Measurements from ENCODE around the gene ITPR3. TPM values are rescaled to one million over a fixed set of nuclear protein-coding genes. Genes with fewer than 3 reads are reported as not detected.

The ITPR3 gene
- total RNA-seq, 2 donors from 2014 or later: 21.8 to 99.1 TPM

DNA sequence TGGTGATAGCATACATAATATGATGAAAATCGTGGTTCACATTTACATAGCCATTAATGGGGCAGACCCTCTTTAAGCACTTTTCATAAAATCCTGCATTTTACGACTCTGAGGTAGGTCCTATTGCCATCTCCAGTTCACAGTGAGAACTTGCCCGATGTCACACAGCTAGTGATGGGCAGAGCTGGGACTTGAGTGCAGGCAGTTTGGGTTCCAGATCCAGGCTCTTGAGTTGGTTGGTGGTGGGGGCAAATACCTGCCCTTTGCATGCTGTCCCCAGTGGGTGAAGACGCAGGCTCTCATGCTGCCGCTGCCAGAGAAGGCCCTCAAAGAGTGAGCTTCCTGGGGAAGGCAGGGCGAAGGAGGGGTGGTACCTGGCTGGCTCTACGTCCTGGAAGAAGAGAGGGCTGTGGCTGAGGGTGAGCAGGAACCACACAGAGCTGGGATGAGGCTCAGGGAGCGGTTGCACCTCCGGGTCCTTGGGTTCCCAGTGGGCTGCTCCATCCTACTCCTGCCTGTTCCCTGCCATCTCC lies 34.9 kb upstream of the ITPR3 start:
- no peaks in the 10 kb centered on the region for H3K9me3 ChIP-seq
- no peak overlapping the region for H3K4me3 ChIP-seq
- H3K27me3 ChIP-seq (replicated peaks; ENCODE audit: insufficient read depth): no peaks in the 10 kb centered on the region
- no peak overlapping the region for H3K27ac ChIP-seq
- no peak for DNase-seq (ENCODE audit: low spot score)
- WGBS: 70% methylated on average over 9 of the region's 9 CpGs
- no peaks in the 10 kb centered on the region for H3K36me3 ChIP-seq
- no peaks in the 10 kb centered on the region for H3K4me1 ChIP-seq (replicated peaks)
- intact Hi-C loops (cut with DNase I): loop anchor here (5.0 kb wide), 2 partner anchors 86 to 111 kb away; no protein-coding TSS in a partner anchor
- no peak for TF ChIP-seq POLR2AphosphoS5 (IDR thresholded peaks at IDR 0.05)
- TF ChIP-seq POLR2A (IDR thresholded peaks at IDR 0.05): no peak
- TF ChIP-seq, protein P1, sequence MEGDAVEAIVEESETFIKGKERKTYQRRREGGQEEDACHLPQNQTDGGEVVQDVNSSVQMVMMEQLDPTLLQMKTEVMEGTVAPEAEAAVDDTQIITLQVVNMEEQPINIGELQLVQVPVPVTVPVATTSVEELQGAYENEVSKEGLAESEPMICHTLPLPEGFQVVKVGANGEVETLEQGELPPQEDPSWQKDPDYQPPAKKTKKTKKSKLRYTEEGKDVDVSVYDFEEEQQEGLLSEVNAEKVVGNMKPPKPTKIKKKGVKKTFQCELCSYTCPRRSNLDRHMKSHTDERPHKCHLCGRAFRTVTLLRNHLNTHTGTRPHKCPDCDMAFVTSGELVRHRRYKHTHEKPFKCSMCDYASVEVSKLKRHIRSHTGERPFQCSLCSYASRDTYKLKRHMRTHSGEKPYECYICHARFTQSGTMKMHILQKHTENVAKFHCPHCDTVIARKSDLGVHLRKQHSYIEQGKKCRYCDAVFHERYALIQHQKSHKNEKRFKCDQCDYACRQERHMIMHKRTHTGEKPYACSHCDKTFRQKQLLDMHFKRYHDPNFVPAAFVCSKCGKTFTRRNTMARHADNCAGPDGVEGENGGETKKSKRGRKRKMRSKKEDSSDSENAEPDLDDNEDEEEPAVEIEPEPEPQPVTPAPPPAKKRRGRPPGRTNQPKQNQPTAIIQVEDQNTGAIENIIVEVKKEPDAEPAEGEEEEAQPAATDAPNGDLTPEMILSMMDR (IDR thresholded peaks at IDR 0.05): no peak

DNA sequence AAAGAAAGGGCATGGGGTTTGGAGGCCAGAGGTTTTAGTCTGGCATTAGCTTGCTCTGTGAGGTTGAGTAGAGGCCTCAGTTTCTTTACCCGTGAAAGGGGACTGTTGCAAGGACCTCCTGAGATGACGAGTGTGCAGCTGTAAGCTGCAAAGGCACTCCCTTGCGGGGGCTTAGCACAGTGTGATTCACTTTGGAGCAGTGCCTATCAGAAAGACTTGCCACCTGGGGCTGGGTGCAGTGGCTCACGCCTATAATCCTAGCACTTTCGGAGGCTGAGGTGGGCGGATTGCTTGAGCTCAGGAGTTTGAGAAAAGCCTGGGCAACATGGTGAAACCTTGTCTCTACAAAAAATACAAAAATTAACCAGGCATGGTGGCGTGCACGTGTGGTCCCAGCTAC lies 33.6 kb upstream of the ITPR3 start:
- Histone ChIP-seq H3K4me1 (replicated peaks) (no peaks in the 10 kb centered on the region), H3K36me3 (no peaks in the 10 kb centered on the region), H3K9me3 (no peaks in the 10 kb centered on the region), H3K27ac (no peak overlapping the region), H3K4me3 (no peak overlapping the region), H3K27me3 (replicated peaks; ENCODE audit: insufficient read depth) (no peaks in the 10 kb centered on the region)
- WGBS: 87% methylated on average over 8 of the region's 8 CpGs
- no peak for DNase-seq (ENCODE audit: low spot score)
- intact Hi-C loops (cut with DNase I): loop anchor here (5.0 kb wide), 2 partner anchors 85 to 110 kb away; no protein-coding TSS in a partner anchor
- TF ChIP-seq POLR2A (IDR thresholded peaks at IDR 0.05) (no peak), POLR2AphosphoS5 (IDR thresholded peaks at IDR 0.05) (no peak)
- TF ChIP-seq, protein P1 (IDR thresholded peaks at IDR 0.05): no peak

DNA sequence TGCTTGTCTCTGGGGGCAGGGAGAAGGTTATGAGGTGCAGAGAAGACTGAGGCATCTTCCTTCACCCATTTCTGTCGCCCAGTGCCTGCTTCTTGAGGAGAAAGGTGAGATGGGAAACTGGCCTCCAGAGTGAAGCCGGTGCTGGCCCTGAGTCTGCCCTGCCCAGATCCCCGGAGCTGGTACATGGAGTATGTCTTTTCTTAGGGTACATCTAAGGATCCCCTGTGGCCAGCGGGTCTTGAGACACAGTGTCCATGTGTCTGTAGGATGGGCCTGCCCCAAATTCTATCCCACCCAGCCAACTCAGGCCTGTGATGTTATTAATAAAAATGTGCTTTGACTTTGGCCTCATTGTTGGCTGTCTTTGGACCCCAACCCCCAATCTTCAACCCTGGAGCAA lies 32.2 kb upstream of the ITPR3 start:
- DNase-seq (ENCODE audit: low spot score): no peak
- no peaks in the 10 kb centered on the region for H3K9me3 ChIP-seq
- WGBS: 93% methylated on average over 4 of the region's 4 CpGs
- H3K36me3 ChIP-seq: no peaks in the 10 kb centered on the region
- H3K27me3 ChIP-seq (replicated peaks; ENCODE audit: insufficient read depth): no peaks in the 10 kb centered on the region
- TF ChIP-seq, protein P1 (IDR thresholded peaks at IDR 0.05): no peak
- TF ChIP-seq POLR2A (IDR thresholded peaks at IDR 0.05) (no peak), POLR2AphosphoS5 (IDR thresholded peaks at IDR 0.05) (no peak)
- no peaks in the 10 kb centered on the region for H3K4me1 ChIP-seq (replicated peaks)
- H3K4me3 ChIP-seq: no peak overlapping the region
- no peak overlapping the region for H3K27ac ChIP-seq
- intact Hi-C loops (cut with DNase I): loop anchor here (5.0 kb wide), 2 partner anchors 83 to 108 kb away; no protein-coding TSS in a partner anchor

DNA sequence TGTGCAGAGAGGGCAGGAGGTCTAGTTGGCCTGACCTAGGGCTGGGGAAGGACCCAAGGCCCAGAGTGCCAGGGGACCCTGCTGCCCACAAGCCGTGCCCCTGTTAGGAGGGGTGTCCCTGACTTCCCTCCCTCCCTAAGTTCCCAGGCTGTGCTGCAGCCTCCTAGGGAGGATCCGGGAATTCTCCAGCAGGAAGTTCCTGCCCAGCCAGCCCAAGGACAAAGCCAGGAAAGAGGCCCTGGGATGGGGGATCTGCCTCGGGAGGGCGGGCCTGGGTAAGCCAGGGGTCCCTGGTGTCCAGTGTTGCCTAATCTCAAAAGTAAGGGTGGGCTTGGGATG lies 31.8 kb upstream of the ITPR3 start:
- H3K36me3 ChIP-seq: no peaks in the 10 kb centered on the region
- no peaks in the 10 kb centered on the region for H3K27me3 ChIP-seq (replicated peaks; ENCODE audit: insufficient read depth)
- H3K9me3 ChIP-seq: no peaks in the 10 kb centered on the region
- H3K27ac ChIP-seq: no peak overlapping the region
- no peaks in the 10 kb centered on the region for H3K4me1 ChIP-seq (replicated peaks)
- WGBS: 61% methylated on average over 4 of the region's 4 CpGs
- no peak for DNase-seq (ENCODE audit: low spot score)
- TF ChIP-seq POLR2A (IDR thresholded peaks at IDR 0.05) (no peak), POLR2AphosphoS5 (IDR thresholded peaks at IDR 0.05) (no peak)
- TF ChIP-seq, protein P1 (IDR thresholded peaks at IDR 0.05): no peak
- intact Hi-C loops (cut with DNase I): loop anchor here (5.0 kb wide), 2 partner anchors 83 to 108 kb away; no protein-coding TSS in a partner anchor
- H3K4me3 ChIP-seq: no peak overlapping the region

All from prostate gland (tissue), 2 donors.